ENCODE results near the gene GCLC. TPM values are rescaled to one million over a fixed set of nuclear protein-coding genes. Genes with fewer than 3 reads are reported as not detected.

Gene GCLC
- total and polyA plus RNA-seq, 7 donors = 4.7 to 31.9 (median 17.9) TPM

GRCh38 chr6:53536561-53536960 is 8.3 kb downstream of the GCLC start:
- H3K4me3 ChIP-seq = no peak overlapping the region

GRCh38 chr6:53532942-53533341 is 12.0 kb downstream of the GCLC start:
- DNase-seq (no peak), ATAC-seq (no peak)
- 89 to 97% (median 95%) methylated on average over 1 of the region's 1 CpG for WGBS, 3 donors
- no peaks in the 10 kb centered on the region for H3K36me3 ChIP-seq (ENCODE audit: insufficient read depth in 1 of 2, low read depth in 1 of 2)
- H3K4me1 ChIP-seq = peaks cover 59% of the 10 kb centered on the region
- no peaks in the 10 kb centered on the region for H3K27me3 ChIP-seq (ENCODE audit: insufficient read depth in 3 of 3, low read length in 2 of 3)
- H3K9me3 ChIP-seq = no peaks in the 10 kb centered on the region
- no peak overlapping the region for H3K27ac ChIP-seq
- H3K4me3 ChIP-seq = no peak overlapping the region
- no peak for TF ChIP-seq CTCF (IDR thresholded peaks at IDR 0.05)
- intact Hi-C loops (cut with DNase I) = loop anchor here in 1 of 2 donors (1.0 kb wide), 1 partner anchor 10 kb away; no protein-coding TSS in a partner anchor

More at GRCh38 chr6:53536561-53536960, 8.3 kb downstream of the GCLC start:
- no peaks in the 10 kb centered on the region for H3K36me3 ChIP-seq (ENCODE audit: insufficient read depth in 1 of 2, low read depth in 1 of 2)
- no peak for TF ChIP-seq CTCF (IDR thresholded peaks at IDR 0.05)
- no peaks in the 10 kb centered on the region for H3K27me3 ChIP-seq (ENCODE audit: insufficient read depth in 3 of 3, low read length in 2 of 3)
- no peak for ATAC-seq
- no peak overlapping the region for H3K27ac ChIP-seq
- WGBS, 3 donors = 94 to 100% (median 97%) methylated on average over 1 of the region's 1 CpG
- no peaks in the 10 kb centered on the region for H3K9me3 ChIP-seq
- no peak for DNase-seq
- peaks cover 59% of the 10 kb centered on the region for H3K4me1 ChIP-seq
- intact Hi-C loops (cut with DNase I) = no loop called here

GRCh38 chr6:53532061-53532797 is 12.7 kb downstream of the GCLC start:
- peak in 1 of 4 donors; percentile 29 for ATAC-seq
- peaks cover 58% of the 10 kb centered on the region for H3K4me1 ChIP-seq
- H3K27ac ChIP-seq = no peak overlapping the region

GRCh38 chr6:53530780-53531386 is 14.0 kb downstream of the GCLC start:
- Histone ChIP-seq H3K27ac (peak overlapping the region; percentile 56), H3K9me3 (no peaks in the 10 kb centered on the region), H3K4me3 (no peak overlapping the region), H3K36me3 (ENCODE audit: insufficient read depth in 1 of 2, low read depth in 1 of 2) (no peaks in the 10 kb centered on the region), H3K4me1 (peaks cover 69% of the 10 kb centered on the region), H3K27me3 (ENCODE audit: insufficient read depth in 3 of 3, low read length in 2 of 3) (no peaks in the 10 kb centered on the region)
- no peak for ATAC-seq
- no peak for DNase-seq
- 67 to 86% (median 84%) methylated on average over 6 of the region's 6 CpGs for WGBS, 3 donors
- TF ChIP-seq CTCF (IDR thresholded peaks at IDR 0.05) = no peak
- intact Hi-C loops (cut with DNase I) = no loop called here

More at GRCh38 chr6:53532061-53532797, 12.7 kb downstream of the GCLC start:
- 78 to 86% (median 79%) methylated on average over 8 of the region's 8 CpGs for WGBS, 3 donors
- Histone ChIP-seq H3K9me3 (no peaks in the 10 kb centered on the region), H3K36me3 (ENCODE audit: insufficient read depth in 1 of 2, low read depth in 1 of 2) (no peaks in the 10 kb centered on the region), H3K27me3 (ENCODE audit: insufficient read depth in 3 of 3, low read length in 2 of 3) (no peaks in the 10 kb centered on the region), H3K4me3 (no peak overlapping the region)
- intact Hi-C loops (cut with DNase I) = no loop called here
- no peak for TF ChIP-seq CTCF (IDR thresholded peaks at IDR 0.05)
- DNase-seq = no peak
